Measurements from ENCODE around the gene MYO16.

The MYO16 gene

GRCh38 chr13:108768035-108768434 lies 138.6 kb downstream of the MYO16 start:
- H3K36me3 ChIP-seq (ENCODE audit: low read length), result no peaks in the 10 kb centered on the region
- no peak overlapping the region for H3K27ac ChIP-seq (ENCODE audit: low read depth, low read length)
- H3K9me3 ChIP-seq (ENCODE audit: insufficient read depth, low read length), result no peaks in the 10 kb centered on the region
- H3F3A ChIP-seq (ENCODE audit: insufficient read depth), result no peaks in the 10 kb centered on the region
- H2AFZ ChIP-seq (ENCODE audit: low read depth, low read length, severe bottlenecking), result no peak overlapping the region
- no peak overlapping the region for H3K4me3 ChIP-seq (ENCODE audit: insufficient read depth, low read length, poor library complexity, severe bottlenecking)
- TF ChIP-seq CTCF (IDR thresholded peaks at IDR 0.05; ENCODE audit: insufficient read depth, low read length, poor library complexity, severe bottlenecking), result no peak
- TF ChIP-seq EZH2phosphoT487 (conservative IDR thresholded peaks at IDR 0.05; ENCODE audit: low read length), result no peak
- no peaks in the 10 kb centered on the region for H3K79me2 ChIP-seq (ENCODE audit: insufficient read depth, low read length)
- H3K9me2 ChIP-seq (replicated peaks; ENCODE audit: insufficient read depth, low read length), result no peaks in the 10 kb centered on the region
- no peaks in the 10 kb centered on the region for H4K20me1 ChIP-seq (ENCODE audit: low read depth, low read length)
- no peak overlapping the region for H3K9ac ChIP-seq (ENCODE audit: low read length)
- no peaks in the 10 kb centered on the region for H3K27me3 ChIP-seq (ENCODE audit: low read length)
- no peak overlapping the region for H3K4me2 ChIP-seq (ENCODE audit: low read depth, low read length, poor library complexity, severe bottlenecking)

GRCh38 chr13:108769213-108770070 lies 140.0 kb downstream of the MYO16 start:
- H3K4me2 ChIP-seq (ENCODE audit: low read depth, low read length, poor library complexity, severe bottlenecking), result no peak overlapping the region
- H3K27me3 ChIP-seq (ENCODE audit: low read length), result no peaks in the 10 kb centered on the region
- no peaks in the 10 kb centered on the region for H3F3A ChIP-seq (ENCODE audit: insufficient read depth)
- H3K79me2 ChIP-seq (ENCODE audit: insufficient read depth, low read length), result no peaks in the 10 kb centered on the region
- H3K27ac ChIP-seq (ENCODE audit: low read depth, low read length), result no peak overlapping the region
- no peaks in the 10 kb centered on the region for H4K20me1 ChIP-seq (ENCODE audit: low read depth, low read length)
- H2AFZ ChIP-seq (ENCODE audit: low read depth, low read length, severe bottlenecking), result no peak overlapping the region
- TF ChIP-seq CTCF (IDR thresholded peaks at IDR 0.05; ENCODE audit: insufficient read depth, low read length, poor library complexity, severe bottlenecking) (no peak), EZH2phosphoT487 (conservative IDR thresholded peaks at IDR 0.05; ENCODE audit: low read length) (no peak)
- no peak overlapping the region for H3K9ac ChIP-seq (ENCODE audit: low read length)
- no peaks in the 10 kb centered on the region for H3K9me2 ChIP-seq (replicated peaks; ENCODE audit: insufficient read depth, low read length)
- no peaks in the 10 kb centered on the region for H3K9me3 ChIP-seq (ENCODE audit: insufficient read depth, low read length)
- no peaks in the 10 kb centered on the region for H3K36me3 ChIP-seq (ENCODE audit: low read length)
- no peak overlapping the region for H3K4me3 ChIP-seq (ENCODE audit: insufficient read depth, low read length, poor library complexity, severe bottlenecking)

GRCh38 chr13:108775597-108775996 lies 146.2 kb downstream of the MYO16 start:
- no peak overlapping the region for H3K4me3 ChIP-seq (ENCODE audit: insufficient read depth, low read length, poor library complexity, severe bottlenecking)
- no peaks in the 10 kb centered on the region for H4K20me1 ChIP-seq (ENCODE audit: low read depth, low read length)
- H3K9me2 ChIP-seq (replicated peaks; ENCODE audit: insufficient read depth, low read length), result no peaks in the 10 kb centered on the region
- H3K36me3 ChIP-seq (ENCODE audit: low read length), result no peaks in the 10 kb centered on the region
- H3K9me3 ChIP-seq (ENCODE audit: insufficient read depth, low read length), result no peaks in the 10 kb centered on the region
- H3K4me2 ChIP-seq (ENCODE audit: low read depth, low read length, poor library complexity, severe bottlenecking), result no peak overlapping the region
- H3F3A ChIP-seq (ENCODE audit: insufficient read depth), result no peaks in the 10 kb centered on the region
- no peaks in the 10 kb centered on the region for H3K79me2 ChIP-seq (ENCODE audit: insufficient read depth, low read length)
- no peak for TF ChIP-seq EZH2phosphoT487 (conservative IDR thresholded peaks at IDR 0.05; ENCODE audit: low read length)
- TF ChIP-seq CTCF (IDR thresholded peaks at IDR 0.05; ENCODE audit: insufficient read depth, low read length, poor library complexity, severe bottlenecking), result no peak
- no peaks in the 10 kb centered on the region for H3K27me3 ChIP-seq (ENCODE audit: low read length)
- no peak overlapping the region for H2AFZ ChIP-seq (ENCODE audit: low read depth, low read length, severe bottlenecking)
- no peak overlapping the region for H3K27ac ChIP-seq (ENCODE audit: low read depth, low read length)
- no peak overlapping the region for H3K9ac ChIP-seq (ENCODE audit: low read length)
